CD14-positive monocyte (primary cell): ENCODE measurements around the gene ERCC6L2. TPM values are rescaled to one million over a fixed set of nuclear protein-coding genes. Genes with fewer than 3 reads are reported as not detected.

Experiments used
- DNase-seq, 3 donors: peaks; one replicate each; pipeline ENCODE4 v3.0.0-alpha.2; 2011 to 2022
- H2AFZ ChIP-seq: 2 replicates; pipeline ENCODE4 v1.6.0; 2012; ENCODE audit warnings: mild to moderate bottlenecking, low read depth, low read length, inconsistent platforms; ENCODE audit not compliant: insufficient read depth, poor library complexity, severe bottlenecking
- H3K27ac ChIP-seq, 2 donors: 1 replicate in 1 of 2; 2 replicates in 1 of 2; pipeline ENCODE4 v1.5.1; 2012 to 2013; ENCODE audit warnings: low read length in 2 of 2, control low read depth in 1 of 2, inconsistent platforms in 1 of 2, low read depth in 1 of 2, mild to moderate bottlenecking in 1 of 2
- H3K27me3 ChIP-seq, 2 donors: one replicate each; pipeline versions ENCODE4 v1.6.0 to v1.6.1; 2011 to 2013; ENCODE audit warnings: low read length in 2 of 2; ENCODE audit not compliant: control insufficient read depth in 2 of 2, insufficient read depth in 2 of 2
- H3K36me3 ChIP-seq, 2 donors: replicated peaks in 1 of 2; 1 replicate in 1 of 2; 2 replicates in 1 of 2; pipeline versions ENCODE4 v1.5.1 to v1.6.1; 2012 to 2013; ENCODE audit warnings: low read length in 2 of 2, control low read depth in 1 of 2, inconsistent platforms in 1 of 2, mild to moderate bottlenecking in 1 of 2; ENCODE audit not compliant: insufficient read depth in 2 of 2, control insufficient read depth in 1 of 2
- H3K4me1 ChIP-seq, 2 donors: 1 replicate in 1 of 2; 2 replicates in 1 of 2; pipeline versions ENCODE4 v1.5.1 to v1.6.1; 2012 to 2013; ENCODE audit warnings: low read length in 2 of 2, control low read depth in 1 of 2, inconsistent platforms in 1 of 2, mild to moderate bottlenecking in 1 of 2, moderate library complexity in 1 of 2; ENCODE audit not compliant: insufficient read depth in 2 of 2, control insufficient read depth in 1 of 2
- H3K4me2 ChIP-seq: replicated peaks from 2 replicates; pipeline ENCODE3; 2012; ENCODE audit warnings: low read length, moderate library complexity, mild to moderate bottlenecking; ENCODE audit not compliant: poor library complexity, severe bottlenecking; ENCODE audit errors: extremely low read depth
- H3K4me3 ChIP-seq, 3 experiments: fragments of 200-600 bp in 1 of 3; sonication (generic) in 1 of 3; replicated peaks in 1 of 3; 1 replicate in 2 of 3; 2 replicates in 1 of 3; pipeline ENCODE4 v1.5.1; 2011 to 2013; ENCODE audit warnings: low read length in 3 of 3, mild to moderate bottlenecking in 3 of 3, control low read depth in 2 of 3, low read depth in 2 of 3, inconsistent platforms in 1 of 3, moderate library complexity in 1 of 3
- H3K79me2 ChIP-seq: 2 replicates; pipeline ENCODE4 v1.6.0; 2012; ENCODE audit warnings: mild to moderate bottlenecking, control low read depth, inconsistent platforms, low read length, moderate library complexity; ENCODE audit not compliant: insufficient read depth
- H3K9ac ChIP-seq: 2 replicates; pipeline ENCODE4 v1.6.0; 2017; ENCODE audit warnings: low read length, mild to moderate bottlenecking; ENCODE audit not compliant: insufficient read depth, poor library complexity, severe bottlenecking
- H3K9me3 ChIP-seq, 2 donors: replicated peaks in 1 of 2; 1 replicate in 1 of 2; 2 replicates in 1 of 2; pipeline versions ENCODE4 v1.5.1 to v1.6.1; 2012 to 2013; ENCODE audit warnings: low read length in 2 of 2, control low read depth in 1 of 2; ENCODE audit not compliant: control insufficient read depth in 1 of 2, insufficient read depth in 1 of 2
- H4K20me1 ChIP-seq: 2 replicates; pipeline ENCODE4 v1.6.0; 2012; ENCODE audit warnings: mild to moderate bottlenecking, low read length, control low read depth, moderate library complexity; ENCODE audit not compliant: insufficient read depth
- H3K27ac Mint-ChIP-seq, 7 donors: one replicate each; pipeline ENCODE4 v1.8.0; 2020; ENCODE audit warnings: mild to moderate bottlenecking in 7 of 7, mixed read lengths in 7 of 7, moderate library complexity in 6 of 7, inconsistent platforms in 2 of 7
- H3K27me3 Mint-ChIP-seq, 3 donors: one replicate each; pipeline ENCODE4 v1.8.0; 2021 to 2022; ENCODE audit warnings: low read depth in 3 of 3, mild to moderate bottlenecking in 3 of 3, mixed read lengths in 3 of 3, moderate library complexity in 3 of 3, inconsistent platforms in 1 of 3
- H3K36me3 Mint-ChIP-seq, 2 donors: one replicate each; pipeline ENCODE4 v1.8.0; 2020; ENCODE audit warnings: mixed read lengths in 2 of 2, inconsistent platforms in 1 of 2, mild to moderate bottlenecking in 1 of 2
- H3K4me1 Mint-ChIP-seq: one replicate; pipeline ENCODE4 v1.8.0; 2020; ENCODE audit warnings: mild to moderate bottlenecking, mixed read lengths
- H3K4me3 Mint-ChIP-seq, 2 donors: one replicate each; pipeline ENCODE4 v1.8.0; 2020; ENCODE audit warnings: mild to moderate bottlenecking in 2 of 2, mixed read lengths in 2 of 2, moderate library complexity in 1 of 2
- H3K9me3 Mint-ChIP-seq, 7 donors: one replicate each; pipeline ENCODE4 v1.8.0; 2020 to 2022; ENCODE audit warnings: mixed read lengths in 7 of 7, mild to moderate bottlenecking in 6 of 7, moderate library complexity in 6 of 7, inconsistent platforms in 2 of 7
- CTCF ChIP-seq: fragments of 200-600 bp; IDR thresholded peaks from one replicate; pipeline ENCODE4 v1.8.0; 2022; ENCODE audit warnings: antibody characterized with exemption, mild to moderate bottlenecking
- WGBS: methylation state at CpG from one replicate; pipeline ENCODE4 v1.1.5; 2013; ENCODE audit warnings: missing lambda C conversion rate; ENCODE audit not compliant: insufficient coverage; 5-methylcytosine and 5-hydroxymethylcytosine counted together
- intact Hi-C, 2 donors: fragments of 100-400 bp; cut with micrococcal nuclease; formaldehyde crosslinking; loops; one replicate each; pipeline versions ENCODE4 v1.15.0 to v1.15.1; 2023
- polyA plus RNA-seq, 3 donors: library from polyadenylated mRNA; depleted of rRNA in 1 of 3; unstranded in 2 of 3; stranded (reverse) in 1 of 3; fragments of 300-500 nt in 2 of 3; fragments of >200 nt in 1 of 3; fragmentation: Illumina TruSeq in 2 of 3; gene quantifications; 1 replicate in 2 of 3; 2 replicates in 1 of 3; pipeline ENCODE4 v1.2.3, GENCODE V29; 2012 to 2021

Gene ERCC6L2
- polyA plus RNA-seq, 3 donors, result 7.1 to 18.9 (median 7.2) TPM

GRCh38 chr9:95993337-95993736, 117.8 kb downstream of the ERCC6L2 start:
- no peak overlapping the region for H3K27ac ChIP-seq

GRCh38 chr9:95999390-95999789, 123.9 kb downstream of the ERCC6L2 start:
- Histone ChIP-seq H3K27ac (no peak overlapping the region), H3K79me2 (no peaks in the 10 kb centered on the region), H2AFZ (no peak overlapping the region), H3K9me3 (peaks cover 0 to 11% of the 10 kb centered on the region in 2 donors), H3K36me3 (peaks cover 0 to 15% of the 10 kb centered on the region in 2 donors), H3K4me1 (peaks cover 0 to 3% of the 10 kb centered on the region in 2 donors), H4K20me1 (no peaks in the 10 kb centered on the region), H3K27me3 (no peaks in the 10 kb centered on the region), H3K4me3 (no peak overlapping the region), H3K4me2 (no peak overlapping the region), H3K9ac (no peak overlapping the region)
- no peak for TF ChIP-seq CTCF
- no CpG with 5 or more reads among the region's 3 CpGs for WGBS
- intact Hi-C loops, result no loop called here
- no peak overlapping the region for H3K27ac Mint-ChIP-seq
- H3K4me3 Mint-ChIP-seq, result no peak overlapping the region
- no peak for DNase-seq
- H3K9me3 Mint-ChIP-seq, result peaks cover 7 to 17% (median 12%) of the 10 kb centered on the region in 7 donors
- H3K36me3 Mint-ChIP-seq, result peaks cover 27 to 30% of the 10 kb centered on the region in 2 donors
- H3K27me3 Mint-ChIP-seq, result peaks cover 0 to 2% (median 0%) of the 10 kb centered on the region in 3 donors
- no peaks in the 10 kb centered on the region for H3K4me1 Mint-ChIP-seq

More at GRCh38 chr9:95993337-95993736, 117.8 kb downstream of the ERCC6L2 start:
- DNase-seq, result no peak
- Mint-ChIP-seq H3K4me3 (no peak overlapping the region), H3K9me3 (peaks cover 0 to 1% (median 0%) of the 10 kb centered on the region in 7 donors), H3K36me3 (peaks cover 24 to 41% of the 10 kb centered on the region in 2 donors), H3K27ac (no peak overlapping the region), H3K4me1 (peaks cover 7% of the 10 kb centered on the region), H3K27me3 (no peaks in the 10 kb centered on the region)
- H3K36me3 ChIP-seq, result peaks cover 0 to 12% of the 10 kb centered on the region in 2 donors
- no peak overlapping the region for H3K4me3 ChIP-seq
- H3K4me1 ChIP-seq, result no peaks in the 10 kb centered on the region
- intact Hi-C loops, result no loop called here
- no peak overlapping the region for H3K9ac ChIP-seq
- no peaks in the 10 kb centered on the region for H4K20me1 ChIP-seq
- H3K79me2 ChIP-seq, result no peaks in the 10 kb centered on the region
- H3K27me3 ChIP-seq, result no peaks in the 10 kb centered on the region
- TF ChIP-seq CTCF, result no peak
- no peak overlapping the region for H3K4me2 ChIP-seq
- 100% methylated on average over 2 of the region's 3 CpGs for WGBS
- no peaks in the 10 kb centered on the region for H3K9me3 ChIP-seq
- H2AFZ ChIP-seq, result no peak overlapping the region
